GM21447 (cell line): ENCODE results near the gene FOSL2.

Experiments used
- ATAC-seq: cut with Tn5 transposase; IDR thresholded peaks from one replicate; pipeline ENCODE4 v1.9.1; 2021; ENCODE audit not compliant: unreplicated experiment

Gene FOSL2

GRCh38 chr2:28392297-28393113, at the start of gene FOSL2:
Gene FOSL2 (plus strand): TSS chr2:28392858. CDS start chr2:28393721, 863 bp downstream.
- peak; percentile 77 for ATAC-seq

GRCh38 chr2:28343184-28343942, 49.3 kb upstream of the FOSL2 start:
- ATAC-seq = no peak

DNA sequence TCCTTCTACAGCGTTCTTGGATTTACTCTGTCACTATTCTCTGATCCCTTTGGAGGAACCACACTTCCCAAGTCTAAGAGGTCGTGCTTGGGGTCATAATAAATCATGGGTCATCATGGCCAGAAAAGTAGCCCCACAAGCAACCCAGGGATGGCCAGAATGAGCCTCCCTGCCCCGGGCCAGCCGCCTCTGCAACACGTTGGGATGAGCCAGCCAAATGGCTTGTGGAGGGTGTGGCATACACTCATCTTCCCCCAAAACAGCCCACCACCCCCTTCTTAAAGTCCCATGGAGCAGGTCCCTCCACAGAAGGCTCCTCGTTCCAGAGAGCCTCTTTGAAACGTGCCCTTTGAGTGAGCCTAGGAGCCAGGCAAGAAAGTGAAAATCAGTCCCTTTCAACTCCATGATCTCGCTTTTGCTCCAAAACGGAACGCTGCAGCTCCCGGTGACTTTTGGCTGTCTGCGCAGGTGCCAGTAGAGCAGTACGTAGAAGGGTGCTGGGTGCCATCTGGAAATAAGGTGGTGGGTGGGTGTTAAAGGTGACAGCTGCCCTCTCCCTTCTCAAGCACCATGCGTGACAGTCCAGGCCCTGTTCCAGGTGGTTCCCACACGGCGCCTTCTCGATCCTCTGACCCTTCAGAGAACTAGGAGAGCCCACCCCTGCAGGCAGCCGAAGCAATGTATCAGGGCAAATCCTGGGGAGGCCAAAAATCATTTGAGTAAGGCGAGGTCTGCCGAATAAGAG, 48.5 kb upstream of the FOSL2 start:
- no peak for ATAC-seq

DNA sequence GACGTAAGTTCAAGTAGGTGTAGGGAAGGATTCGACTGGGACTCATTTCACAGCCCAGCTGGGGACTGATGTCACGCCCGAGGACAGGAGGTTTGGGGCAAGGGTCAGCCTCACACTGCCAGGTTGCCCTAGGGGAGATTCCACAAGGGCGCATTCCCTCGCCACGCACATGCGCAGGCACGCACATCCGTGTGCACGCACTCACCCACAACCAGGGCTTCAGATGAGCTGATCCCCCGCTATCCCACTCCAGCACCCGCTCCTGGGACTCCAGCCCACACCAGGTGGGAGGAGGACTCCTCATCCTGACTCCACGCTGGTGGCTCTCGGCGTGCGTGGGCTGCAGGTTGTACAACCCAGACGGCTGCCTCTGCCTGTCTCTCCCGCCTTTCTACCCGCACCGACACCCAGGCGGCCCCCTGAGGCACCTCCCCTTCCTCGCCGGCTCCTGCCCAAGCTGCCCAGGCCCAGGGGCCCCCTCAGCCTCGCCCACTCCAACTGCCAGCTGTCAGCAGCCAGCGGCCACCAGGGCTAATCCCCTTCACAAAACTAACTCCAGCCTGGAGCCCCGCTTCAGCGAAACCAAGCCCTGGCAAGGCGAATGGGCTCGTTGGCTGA, 47.8 kb upstream of the FOSL2 start:
- ATAC-seq = no peak

DNA sequence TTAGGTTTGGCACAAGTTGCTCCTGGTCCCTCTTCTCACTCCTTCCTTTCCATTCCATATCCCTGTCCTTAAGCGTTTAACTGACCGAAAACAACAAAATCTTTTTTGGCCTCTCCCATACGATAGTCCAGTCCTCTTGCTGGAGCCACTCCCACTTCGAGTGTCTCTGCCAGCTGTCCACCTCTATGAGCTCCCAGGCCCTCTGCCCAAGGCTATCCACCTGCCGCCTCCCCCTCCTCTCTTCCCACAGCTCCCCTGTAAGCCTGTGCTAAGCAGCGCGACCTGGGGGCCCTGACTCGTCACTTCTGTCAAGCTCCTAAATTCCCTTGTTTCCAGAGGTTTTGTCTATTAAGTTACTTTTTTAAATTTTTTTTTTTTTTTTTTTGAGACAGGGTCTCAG, 47.0 kb upstream of the FOSL2 start:
- no peak for ATAC-seq

GRCh38 chr2:28346587-28346986, 46.1 kb upstream of the FOSL2 start:
- no peak for ATAC-seq

DNA sequence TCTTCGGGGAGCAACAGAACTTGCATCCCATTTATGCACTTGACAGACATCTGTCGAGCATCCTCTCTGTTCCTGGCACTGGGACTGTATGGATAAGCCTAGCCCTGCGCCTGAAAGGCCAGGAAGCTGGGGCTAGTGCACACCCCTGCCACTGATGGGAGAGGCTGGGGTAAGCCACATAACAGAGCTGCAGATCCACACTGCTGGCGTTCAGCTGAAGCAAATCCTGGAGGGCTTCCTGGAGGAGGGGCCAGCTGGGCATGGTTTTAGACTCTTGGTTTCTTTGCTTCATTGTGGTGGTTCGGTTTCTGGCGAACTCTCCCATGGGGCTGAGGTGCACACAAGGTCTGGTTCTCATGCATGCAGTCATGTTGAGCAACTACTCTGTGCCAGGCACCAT, 45.5 kb upstream of the FOSL2 start:
- ATAC-seq = no peak

GRCh38 chr2:28347596-28347995, 45.1 kb upstream of the FOSL2 start:
- no peak for ATAC-seq

DNA sequence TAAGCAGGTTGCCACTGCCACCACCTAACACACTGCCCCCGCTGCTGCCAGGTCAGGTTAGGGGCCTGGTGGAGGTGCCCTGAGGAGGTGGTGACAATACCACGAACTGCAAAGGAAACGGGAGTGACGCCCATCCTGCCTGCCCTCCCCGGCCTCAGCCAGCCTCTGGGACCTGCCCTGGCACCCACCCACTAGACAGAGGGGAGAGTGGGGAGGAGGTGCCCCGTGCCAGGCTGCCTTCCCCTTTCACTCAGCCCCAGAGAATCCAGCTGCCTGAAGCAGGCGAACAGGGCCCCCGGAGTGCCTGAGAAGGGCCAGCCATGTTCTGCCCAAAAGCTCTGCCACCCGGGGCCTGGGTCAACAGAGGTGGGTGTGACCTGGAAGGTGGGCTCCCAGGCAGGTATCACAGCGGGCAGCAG, 44.5 kb upstream of the FOSL2 start:
- no peak for ATAC-seq

GRCh38 chr2:28348921-28349320, 43.7 kb upstream of the FOSL2 start:
- ATAC-seq = no peak

DNA sequence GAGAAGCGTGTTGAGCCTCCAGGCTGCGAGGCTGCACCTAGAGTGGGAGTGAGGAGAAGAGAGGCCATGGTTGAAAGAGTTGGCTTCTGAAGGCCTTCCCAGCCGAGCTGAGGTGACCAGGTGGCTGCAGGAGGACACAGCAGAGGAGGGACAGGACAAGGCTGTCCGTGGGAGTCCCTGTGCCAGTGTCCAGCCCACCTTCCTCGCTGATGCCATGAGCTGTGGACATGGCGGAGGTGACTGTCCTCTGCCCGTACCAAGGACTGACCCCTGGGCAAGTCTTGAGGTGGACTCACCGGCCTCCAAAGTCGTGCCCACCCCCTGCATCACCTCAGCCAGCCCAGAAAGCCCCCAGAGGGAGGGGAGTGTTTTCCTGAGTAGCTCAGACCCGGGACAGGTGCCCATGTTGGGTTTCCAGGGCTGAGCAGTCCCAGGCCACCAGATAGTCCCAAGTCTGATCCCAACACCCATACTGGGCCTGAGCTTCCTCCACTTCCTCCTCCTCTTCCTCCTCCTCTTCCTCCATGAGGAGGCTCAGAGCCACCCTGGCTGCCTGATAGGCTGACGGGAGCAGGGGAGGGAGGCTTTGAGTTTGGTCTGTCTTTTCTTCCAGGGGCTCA, 43.0 kb upstream of the FOSL2 start:
- no peak for ATAC-seq

DNA sequence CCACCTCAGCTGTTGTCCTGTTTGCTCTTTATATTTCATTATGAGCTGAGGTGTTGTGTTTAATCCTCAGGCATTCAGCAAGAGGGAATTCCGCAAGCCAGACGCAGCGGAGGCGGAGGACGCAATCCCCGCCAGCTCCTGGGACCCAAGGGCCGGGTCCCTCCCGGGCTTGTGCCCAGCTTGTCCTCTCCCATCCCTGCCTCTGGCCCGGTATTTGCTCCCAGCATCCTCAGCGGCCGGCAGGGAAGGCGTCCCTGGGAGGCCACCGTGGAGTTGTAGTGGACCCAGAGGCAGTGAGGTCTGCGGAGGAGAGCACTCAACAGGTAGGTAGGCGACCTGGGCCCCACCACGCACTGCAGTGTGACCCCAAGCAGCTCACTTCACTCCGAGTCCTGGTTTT, 42.5 kb upstream of the FOSL2 start:
- no peak for ATAC-seq

GRCh38 chr2:28350791-28351285, 41.8 kb upstream of the FOSL2 start:
- no peak for ATAC-seq

DNA sequence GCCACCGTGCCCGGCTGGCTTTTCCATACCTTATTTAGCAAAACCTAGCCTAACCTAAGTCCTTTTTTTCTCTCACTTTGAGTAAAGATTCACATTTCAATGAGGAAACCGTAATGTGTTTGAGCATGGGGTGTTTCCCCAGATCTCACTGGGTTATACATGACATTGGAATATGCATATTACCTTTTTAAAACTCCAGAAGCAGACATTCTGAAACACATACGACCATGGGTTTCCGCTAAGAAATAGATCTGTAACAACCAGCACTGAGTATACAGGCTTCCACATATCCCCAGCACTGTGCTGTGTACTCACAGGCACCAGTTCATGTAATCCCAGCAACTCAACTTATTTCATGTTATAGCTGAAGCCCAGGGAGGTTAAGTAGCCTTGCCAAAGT, 41.0 kb upstream of the FOSL2 start:
- peak; percentile 54 for ATAC-seq

- no peak for ATAC-seq
Observed at GRCh38 chr2:28352104-28352503, 40.6 kb upstream of the FOSL2 start.

GRCh38 chr2:28352610-28353195, 40.0 kb upstream of the FOSL2 start:
- no peak for ATAC-seq

DNA sequence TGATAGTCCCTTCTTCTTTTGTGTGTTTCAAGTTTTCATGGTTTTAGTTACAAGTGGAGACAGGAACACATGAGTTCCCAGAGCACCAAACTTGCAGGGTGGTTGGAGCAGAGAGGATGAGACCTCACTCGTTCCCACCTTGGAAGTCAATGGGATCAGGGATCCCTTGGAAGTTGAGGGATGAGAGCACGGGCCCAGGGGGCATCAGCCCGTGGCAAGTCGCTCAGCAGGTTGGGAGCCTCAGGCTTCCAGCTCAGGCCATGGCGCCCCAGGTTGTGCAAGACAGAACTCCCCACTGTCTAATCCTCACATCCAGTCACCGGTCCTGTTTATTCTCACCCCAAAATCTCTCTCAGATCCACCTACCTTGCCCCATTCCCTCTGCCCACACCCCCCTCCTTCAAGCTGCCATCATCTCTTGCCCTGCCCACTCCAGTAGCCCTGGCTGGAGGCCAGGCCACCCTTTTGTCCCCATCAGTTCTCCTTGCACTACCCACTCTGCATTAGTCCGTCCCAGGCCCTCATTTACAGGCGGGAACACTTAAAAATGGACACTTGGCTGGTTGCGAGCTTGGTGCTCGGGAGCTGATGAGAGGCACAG, 37.6 kb upstream of the FOSL2 start:
- ATAC-seq = no peak

GRCh38 chr2:28355521-28356094, 37.0 kb upstream of the FOSL2 start:
- no peak for ATAC-seq

DNA sequence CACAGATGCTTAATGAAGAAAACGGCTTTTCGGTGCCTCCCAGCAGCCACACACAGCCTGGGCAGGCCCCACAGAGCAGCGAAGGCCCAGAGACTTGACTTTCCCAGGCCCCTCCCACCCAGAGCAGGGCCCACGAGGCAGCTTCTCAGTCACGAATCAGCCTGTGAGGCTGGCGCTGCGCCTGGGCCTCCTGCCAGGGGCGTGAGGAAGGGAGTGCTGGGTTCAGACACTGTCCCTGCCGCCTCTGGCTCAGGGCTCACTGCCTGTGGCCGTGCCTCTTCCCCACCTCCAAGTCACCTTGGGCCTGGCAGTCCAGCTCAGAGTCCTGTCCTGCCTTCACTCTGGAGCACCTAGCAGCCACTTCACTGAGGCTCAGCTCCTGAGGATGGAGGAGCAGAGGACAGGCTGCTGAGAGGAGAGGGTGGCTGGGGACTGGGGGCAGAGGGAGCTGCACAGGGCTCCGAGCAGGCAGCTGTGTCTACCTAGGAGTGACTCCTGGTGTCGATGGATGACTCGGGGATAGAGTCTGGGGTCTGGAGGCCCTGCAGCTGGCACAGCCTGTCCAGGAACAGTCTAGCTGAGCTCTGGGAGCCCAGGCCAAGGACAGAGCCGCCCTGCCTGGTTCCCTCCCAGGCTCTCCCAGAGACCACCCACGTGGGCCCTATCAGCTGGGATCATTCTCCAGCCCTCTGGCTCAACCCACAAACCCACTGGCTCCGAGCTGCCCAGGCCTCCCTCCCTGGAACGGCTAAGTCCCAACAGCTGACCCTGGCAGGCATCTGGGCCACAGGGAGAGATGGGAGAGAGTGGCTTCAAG, 36.4 kb upstream of the FOSL2 start:
- ATAC-seq = no peak
